GM19463 (cell line): ENCODE results near the gene NTM.

Experiments used
- ATAC-seq: cut with Tn5 transposase; IDR thresholded peaks from one replicate; pipeline ENCODE4 v1.9.1; 2021; ENCODE audit warnings: mild to moderate bottlenecking, moderate library complexity; ENCODE audit not compliant: unreplicated experiment

Gene NTM

DNA sequence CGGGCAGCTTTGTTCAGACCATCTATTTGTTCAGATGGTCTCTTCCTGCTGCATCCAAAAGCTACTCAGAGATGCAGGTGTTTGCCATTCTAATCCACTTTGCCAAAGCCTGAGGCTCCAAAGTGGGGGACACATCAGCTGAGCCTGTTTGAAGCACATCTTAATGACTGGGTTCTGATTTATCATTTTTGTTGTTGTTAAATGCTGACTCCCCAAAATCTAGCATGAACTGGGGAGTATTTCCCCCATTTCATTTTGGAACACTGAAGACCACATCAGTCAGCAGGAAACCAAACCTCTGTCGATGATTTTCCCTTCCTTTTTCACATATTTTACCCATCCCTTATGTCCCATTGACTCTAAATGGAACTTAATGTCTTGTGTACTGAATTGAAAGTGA is 262.6 kb downstream of the NTM start:
- ATAC-seq, result no peak

DNA sequence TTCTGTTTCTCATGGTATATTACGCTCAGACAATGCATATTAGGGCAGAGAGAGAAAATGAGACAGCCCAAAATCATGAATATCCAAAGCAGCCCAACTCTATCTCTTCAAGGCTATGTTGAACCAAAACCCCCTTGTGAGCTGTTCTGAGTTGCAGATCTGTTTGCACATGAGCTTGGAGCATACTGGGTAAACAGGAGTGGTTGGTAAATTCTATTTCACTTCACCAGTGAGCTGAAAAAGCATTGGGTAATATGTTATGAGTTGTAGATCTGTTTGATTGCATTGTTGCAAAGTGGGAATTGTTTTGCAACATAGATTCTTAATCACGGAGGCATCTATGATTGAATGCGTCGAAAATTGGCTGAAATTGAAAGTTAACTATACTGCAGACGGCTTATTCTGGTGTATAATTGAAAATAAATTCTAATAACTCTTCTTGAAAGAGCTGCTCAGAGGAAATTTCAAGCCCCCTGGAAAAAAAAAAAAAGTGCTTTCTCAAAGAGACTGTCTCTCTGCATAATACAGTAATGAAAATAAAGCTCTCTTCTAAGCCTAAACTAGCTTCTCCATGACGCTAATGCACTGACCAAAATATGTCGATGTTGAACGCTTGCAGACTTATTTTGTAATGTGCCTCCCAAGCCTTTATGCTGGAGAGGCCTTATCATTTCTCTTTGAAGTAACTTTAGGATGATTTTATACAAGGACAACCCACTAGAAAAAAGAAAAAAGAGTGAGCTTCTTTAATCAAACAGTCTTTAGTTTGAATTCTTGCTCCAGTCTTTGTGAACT is 263.7 kb downstream of the NTM start:
- ATAC-seq, result no peak

DNA sequence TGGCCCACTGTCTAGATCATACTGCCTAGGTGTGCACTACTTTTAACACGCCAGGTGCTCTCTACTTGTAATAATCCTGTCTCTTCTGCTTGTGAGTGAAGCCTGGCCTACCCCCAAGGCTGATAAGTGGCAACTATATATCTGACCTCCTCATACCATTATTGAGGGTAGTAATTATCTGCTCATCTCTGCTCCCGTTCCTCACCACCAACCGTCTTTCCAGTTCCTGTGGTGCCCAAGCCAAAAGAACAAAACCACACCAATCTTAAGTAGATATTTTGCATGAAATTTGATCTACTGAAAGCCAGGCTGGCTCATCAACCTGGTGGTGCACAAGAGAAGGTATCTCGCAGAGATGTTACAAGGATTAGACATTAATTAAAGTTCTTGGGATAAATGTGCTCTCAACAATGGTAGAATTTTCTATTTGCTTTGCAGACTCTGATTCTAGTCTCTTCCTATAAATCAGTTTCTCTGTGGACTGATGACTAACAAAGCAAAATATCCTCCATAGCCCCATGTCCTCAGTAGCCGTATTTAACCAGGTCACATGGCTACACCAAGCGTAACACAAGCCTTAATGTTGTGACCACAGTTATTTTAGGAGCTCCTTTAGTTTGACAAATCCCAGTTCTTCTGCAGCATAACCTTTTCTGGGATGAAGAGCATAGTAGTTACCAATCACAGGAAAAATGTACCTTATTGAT is 267.2 kb downstream of the NTM start:
- no peak for ATAC-seq

DNA sequence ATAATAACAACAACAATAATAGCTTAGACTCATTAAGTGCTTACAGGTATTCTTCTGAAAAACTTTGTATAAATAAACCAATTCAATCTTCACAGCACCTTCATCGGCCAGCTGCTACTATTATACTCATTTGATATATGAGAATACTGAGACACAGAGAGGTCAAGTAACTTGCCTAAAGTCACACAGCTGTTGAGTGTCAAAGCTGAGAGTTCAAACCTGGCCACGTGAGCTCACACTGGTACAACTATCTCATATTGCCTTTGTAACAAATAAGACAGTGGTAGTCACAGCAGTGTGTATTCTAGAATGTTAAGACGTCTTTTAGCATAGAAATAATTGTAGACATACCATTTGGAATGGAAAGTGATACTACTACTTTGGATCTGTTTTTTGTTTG is 268.5 kb downstream of the NTM start:
- no peak for ATAC-seq

DNA sequence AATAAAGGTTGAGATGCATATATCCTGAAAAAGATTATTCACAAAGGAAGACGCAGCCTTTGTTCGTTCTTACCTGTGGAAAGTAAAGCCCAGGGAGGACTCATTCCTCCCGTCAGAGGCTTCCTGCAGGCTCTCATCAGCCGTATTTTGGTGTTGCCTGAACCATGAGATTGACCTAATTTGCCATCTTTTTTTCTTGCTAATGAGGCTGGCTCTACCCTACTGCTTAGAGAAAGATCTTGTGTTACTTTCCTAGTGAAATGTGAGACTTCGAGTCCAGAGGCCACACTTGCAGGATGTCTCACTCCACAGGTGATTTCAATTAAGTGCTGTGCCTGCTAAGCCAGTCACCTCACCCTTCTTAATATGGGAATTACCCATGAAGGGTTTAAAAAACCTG is 269.9 kb downstream of the NTM start:
- no peak for ATAC-seq

- ATAC-seq, result no peak
Measured at GRCh38 chr11:131642756-131643531, 272.5 kb downstream of the NTM start.

DNA sequence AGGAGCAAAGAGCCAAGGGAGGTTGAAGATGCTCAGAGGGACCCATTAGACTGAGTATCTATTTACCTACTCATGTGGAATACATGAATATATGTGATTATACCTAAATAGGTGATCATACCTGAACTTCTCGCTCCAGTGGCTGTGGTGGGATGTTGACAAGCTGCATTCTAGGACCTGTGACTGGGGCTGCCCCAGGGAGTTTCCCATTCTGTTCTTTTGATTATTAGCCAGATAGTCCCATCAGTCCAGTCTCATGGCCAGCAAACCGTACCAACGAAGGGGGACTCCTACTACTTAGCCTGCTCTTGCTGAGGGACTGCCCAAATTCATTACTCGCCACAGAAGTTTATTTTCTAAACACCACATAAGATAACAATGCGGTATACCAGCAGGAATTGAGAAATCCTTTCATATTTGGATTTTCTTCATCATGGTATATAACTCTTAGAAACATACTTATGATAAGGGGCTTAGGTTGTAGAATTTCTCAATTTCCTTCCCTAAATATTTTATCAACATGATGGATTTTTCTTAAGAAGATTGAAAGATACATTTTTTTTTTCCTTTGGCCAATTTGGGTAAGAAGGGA is 273.9 kb downstream of the NTM start:
- ATAC-seq, result peak; percentile 48

GRCh38 chr11:131645237-131645636 is 274.8 kb downstream of the NTM start:
- no peak for ATAC-seq

DNA sequence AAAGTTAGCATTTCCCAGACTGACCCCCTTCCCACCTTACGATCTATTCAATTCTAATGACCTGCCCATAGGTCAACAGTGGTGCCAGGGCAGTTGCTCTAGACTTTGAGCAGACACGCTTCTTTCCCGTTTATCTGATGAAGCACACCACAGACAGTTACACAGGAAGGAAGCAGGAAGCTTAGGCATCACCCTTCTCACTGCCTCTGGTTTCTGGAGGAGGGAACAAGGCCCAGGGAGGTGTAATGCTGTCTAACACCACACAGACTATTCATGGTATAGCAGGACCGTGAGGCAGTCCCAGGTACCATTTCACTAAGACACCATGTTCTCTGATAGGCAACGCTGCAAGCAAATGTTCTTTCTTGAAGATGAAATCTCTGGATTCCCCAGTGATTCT is 279.4 kb downstream of the NTM start:
- ATAC-seq, result no peak

GRCh38 chr11:131652231-131652630 is 281.8 kb downstream of the NTM start:
- no peak for ATAC-seq

- ATAC-seq, result no peak
Measured at GRCh38 chr11:131653260-131653659, 282.8 kb downstream of the NTM start.

DNA sequence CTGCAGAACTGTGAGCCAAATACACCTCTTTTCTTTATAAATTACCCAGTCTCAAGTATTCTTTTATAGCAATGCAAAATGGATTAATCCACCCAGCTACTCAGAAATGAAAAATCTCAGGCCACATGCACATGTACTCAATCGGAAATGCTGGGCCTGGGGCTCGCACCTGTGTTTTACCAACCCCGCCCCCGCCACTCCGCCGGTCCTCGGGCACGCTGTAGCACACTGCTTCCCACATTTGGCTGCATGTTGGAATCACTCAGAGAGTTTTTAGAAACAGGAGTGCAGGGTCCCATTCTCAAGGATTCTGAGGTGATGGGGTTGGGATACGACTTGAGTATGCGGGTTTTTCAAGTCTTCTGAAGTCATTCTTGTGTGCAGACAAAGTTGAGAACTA is 284.4 kb downstream of the NTM start:
- no peak for ATAC-seq

DNA sequence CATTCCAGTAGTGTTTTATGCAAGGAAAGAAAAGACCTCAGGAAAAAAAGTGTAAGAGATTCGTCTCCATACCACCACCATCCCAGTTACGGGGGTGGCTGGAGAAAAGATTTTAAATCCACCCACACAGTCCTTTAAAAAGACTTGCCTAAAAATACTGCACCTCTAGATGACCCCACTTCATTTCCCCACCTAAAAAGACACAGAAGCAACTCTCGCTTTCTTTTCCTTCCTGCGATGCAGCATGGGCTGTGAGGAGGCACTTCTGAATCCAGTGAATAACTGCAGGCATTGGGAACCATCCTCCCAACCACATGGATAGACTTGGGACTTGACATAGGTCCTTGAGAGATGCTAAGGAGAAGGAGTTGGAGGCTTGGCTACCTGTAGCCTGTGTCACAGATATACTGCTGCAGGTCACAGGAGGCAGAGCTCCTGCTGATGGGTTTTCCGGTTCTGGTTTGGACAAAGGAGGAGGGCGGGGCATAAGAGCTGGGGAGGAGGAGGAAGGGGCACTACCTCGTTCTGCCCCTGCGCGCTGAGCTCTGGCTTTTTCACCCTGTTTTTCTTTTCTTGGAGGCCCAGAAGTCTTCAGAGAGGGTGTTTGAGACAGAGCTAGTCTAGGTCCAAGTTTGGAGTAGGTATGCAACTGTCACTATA is 285.9 kb downstream of the NTM start:
- no peak for ATAC-seq

- no peak for ATAC-seq
Measured at GRCh38 chr11:131656839-131657211, 286.4 kb downstream of the NTM start.

- ATAC-seq, result no peak
Measured at GRCh38 chr11:131658414-131658813, 288.0 kb downstream of the NTM start.

DNA sequence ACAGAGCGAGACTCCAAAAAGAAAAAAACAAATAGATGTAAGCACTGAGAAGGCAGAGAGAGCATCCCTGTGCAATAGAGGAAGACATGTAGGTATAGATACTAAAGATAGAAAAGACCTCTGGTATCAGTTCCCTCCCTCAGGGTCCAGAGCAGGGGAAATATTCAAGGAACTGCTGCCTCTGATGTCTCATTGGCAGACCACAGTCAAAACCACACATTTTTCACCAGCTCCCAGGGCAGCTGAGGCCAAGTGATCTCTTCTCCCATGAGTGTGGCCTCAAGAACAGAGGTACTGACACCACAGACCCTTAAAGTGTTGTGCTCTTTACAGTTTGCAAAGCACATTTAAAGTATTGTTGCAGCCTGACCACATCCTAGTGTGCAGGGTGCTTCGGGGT is 288.5 kb downstream of the NTM start:
- ATAC-seq, result no peak

DNA sequence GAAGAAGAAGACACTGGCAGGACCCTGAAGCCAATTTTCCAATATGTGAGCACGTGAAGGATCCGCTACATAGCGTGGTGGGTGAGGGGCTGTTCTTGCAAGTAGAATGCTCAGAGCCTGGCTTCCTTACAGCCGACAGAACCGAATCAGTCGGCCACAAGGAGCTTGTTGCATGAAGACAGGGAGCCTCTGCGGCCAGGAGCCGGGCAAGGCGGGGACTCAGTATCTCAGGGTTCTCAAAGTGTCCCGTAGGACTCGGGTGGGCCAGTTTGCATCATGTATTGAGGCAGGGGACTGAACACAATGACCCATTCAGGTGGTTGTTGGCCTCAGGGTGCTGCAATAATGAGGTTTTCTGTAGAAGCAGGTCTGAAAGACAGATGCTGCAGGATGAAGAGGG is 289.5 kb downstream of the NTM start:
- no peak for ATAC-seq

DNA sequence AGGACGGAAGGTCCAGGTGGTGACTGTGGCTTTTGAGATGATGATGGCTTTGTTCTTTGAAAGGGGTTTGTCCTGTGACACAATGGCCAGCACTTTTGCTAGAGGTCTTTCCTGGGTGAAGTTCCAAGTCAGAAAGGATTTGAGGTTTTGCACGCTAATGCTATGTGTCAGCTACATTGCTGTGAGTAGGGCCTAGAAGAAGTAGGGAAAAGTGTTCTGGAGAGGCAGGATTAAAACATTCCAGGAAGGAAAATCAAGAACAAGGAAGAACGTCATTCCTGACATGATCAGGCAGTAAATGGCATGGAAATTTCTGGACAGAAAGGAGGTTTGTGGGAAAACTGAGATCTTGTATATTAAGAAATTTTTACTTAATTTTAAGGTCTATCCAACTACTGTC is 290.7 kb downstream of the NTM start:
- ATAC-seq, result no peak

DNA sequence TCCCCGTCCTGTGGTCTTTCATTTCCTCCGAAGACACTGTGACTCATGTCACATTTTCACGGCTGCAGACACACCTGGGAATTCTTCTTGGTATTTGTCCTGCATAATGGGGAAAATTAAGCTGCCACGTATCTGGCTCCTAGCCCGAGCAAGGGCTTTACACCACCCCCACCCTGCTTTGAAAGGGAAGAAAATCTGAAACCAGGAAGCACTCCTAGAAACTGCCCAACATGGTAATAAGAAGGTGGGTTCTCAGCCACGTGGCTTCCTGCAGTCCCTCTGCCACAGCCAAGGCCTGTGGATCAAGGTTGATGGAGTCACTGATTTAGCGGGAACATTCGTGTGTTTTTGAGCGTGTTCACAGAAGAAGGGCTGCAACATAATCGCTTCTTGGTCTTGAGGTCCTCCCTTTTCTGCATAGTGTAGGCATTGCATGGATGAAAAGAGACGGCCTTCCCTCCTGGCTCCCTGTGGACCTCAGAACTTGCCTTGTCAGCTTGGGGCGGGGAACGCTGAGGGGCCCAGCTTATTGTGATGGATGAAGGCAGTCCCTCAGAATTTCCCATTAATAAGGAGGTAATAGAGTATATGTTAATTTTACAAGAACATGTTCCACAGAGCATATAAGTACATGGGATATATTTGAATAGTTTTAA is 292.0 kb downstream of the NTM start:
- ATAC-seq, result no peak

DNA sequence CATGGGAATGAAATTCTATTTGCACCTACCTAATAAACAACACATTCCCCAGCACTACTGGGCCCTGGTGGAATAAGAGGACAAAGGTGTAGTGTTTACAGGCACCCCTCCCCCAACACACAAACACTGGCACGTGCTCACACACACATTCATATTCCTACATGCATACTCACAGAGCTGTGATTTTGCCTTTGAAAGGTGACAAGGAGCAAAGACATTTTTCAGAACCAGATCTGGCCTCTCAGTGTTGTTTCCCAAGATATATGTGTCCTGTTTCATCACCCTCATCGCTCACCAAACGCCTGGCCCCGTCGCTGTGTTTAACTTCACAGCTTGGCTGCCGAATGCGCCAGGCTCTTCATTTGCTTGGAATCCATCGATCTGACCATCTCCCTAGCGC is 292.6 kb downstream of the NTM start:
- ATAC-seq, result no peak
